Measurements from ENCODE around the gene BRME1. TPM values are rescaled to one million over a fixed set of nuclear protein-coding genes. Genes with fewer than 3 reads are reported as not detected.

The BRME1 gene
- total and polyA plus RNA-seq, 2 of the 13 experiments (the other 11 are each of a cell fraction or from before 2014, with no cell fraction given): 0.74 to 1.5 TPM

- TF ChIP-seq ZNF275 (CRISPR knock-in tag; IDR thresholded peaks at IDR 0.05; ENCODE audit: borderline replicate concordance) (no peak), ZFP36L1 (CRISPR knock-in tag; IDR thresholded peaks at IDR 0.05) (no peak), HDAC1 (CRISPR knock-in tag; IDR thresholded peaks at IDR 0.05) (no peak), MTA3 (CRISPR knock-in tag; IDR thresholded peaks at IDR 0.05) (no peak), ZNF761 (CRISPR knock-in tag; conservative IDR thresholded peaks at IDR 0.05) (no peak), FOSL2 (CRISPR knock-in tag; IDR thresholded peaks at IDR 0.05) (no peak), CCDC6 (CRISPR knock-in tag; IDR thresholded peaks at IDR 0.05) (no peak), DNMT1 (CRISPR knock-in tag; IDR thresholded peaks at IDR 0.05) (peak; percentile 56; the same call in 1 of the 2 replicates), GABPB1 (CRISPR knock-in tag; IDR thresholded peaks at IDR 0.05) (no peak), ZMYM2 (CRISPR knock-in tag; IDR thresholded peaks at IDR 0.05) (no peak), NRL (CRISPR knock-in tag; IDR thresholded peaks at IDR 0.05; ENCODE audit: borderline replicate concordance) (0 out of 2 replicates have a peak, but pooled peaks have one; percentile 35), REPIN1 (CRISPR knock-in tag; IDR thresholded peaks at IDR 0.05; ENCODE audit: borderline replicate concordance, low read depth) (no peak), ZHX2 (IDR thresholded peaks at IDR 0.05; ENCODE audit: low read depth) (no peak), ZHX2 (CRISPR knock-in tag; IDR thresholded peaks at IDR 0.05; ENCODE audit: borderline replicate concordance) (no peak), ZBTB8A (CRISPR knock-in tag; IDR thresholded peaks at IDR 0.05; ENCODE audit: borderline replicate concordance, low read depth) (no peak)
- TF ChIP-seq, protein P1, sequence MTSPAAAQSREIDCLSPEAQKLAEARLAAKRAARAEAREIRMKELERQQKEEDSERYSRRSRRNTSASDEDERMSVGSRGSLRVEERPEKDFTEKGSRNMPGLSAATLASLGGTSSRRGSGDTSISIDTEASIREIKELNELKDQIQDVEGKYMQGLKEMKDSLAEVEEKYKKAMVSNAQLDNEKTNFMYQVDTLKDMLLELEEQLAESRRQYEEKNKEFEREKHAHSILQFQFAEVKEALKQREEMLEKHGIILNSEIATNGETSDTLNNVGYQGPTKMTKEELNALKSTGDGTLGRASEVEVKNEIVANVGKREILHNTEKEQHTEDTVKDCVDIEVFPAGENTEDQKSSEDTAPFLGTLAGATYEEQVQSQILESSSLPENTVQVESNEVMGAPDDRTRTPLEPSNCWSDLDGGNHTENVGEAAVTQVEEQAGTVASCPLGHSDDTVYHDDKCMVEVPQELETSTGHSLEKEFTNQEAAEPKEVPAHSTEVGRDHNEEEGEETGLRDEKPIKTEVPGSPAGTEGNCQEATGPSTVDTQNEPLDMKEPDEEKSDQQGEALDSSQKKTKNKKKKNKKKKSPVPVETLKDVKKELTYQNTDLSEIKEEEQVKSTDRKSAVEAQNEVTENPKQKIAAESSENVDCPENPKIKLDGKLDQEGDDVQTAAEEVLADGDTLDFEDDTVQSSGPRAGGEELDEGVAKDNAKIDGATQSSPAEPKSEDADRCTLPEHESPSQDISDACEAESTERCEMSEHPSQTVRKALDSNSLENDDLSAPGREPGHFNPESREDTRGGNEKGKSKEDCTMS (CRISPR knock-in tag; conservative IDR thresholded peaks at IDR 0.05): no peak
- TF ChIP-seq, protein P2, sequence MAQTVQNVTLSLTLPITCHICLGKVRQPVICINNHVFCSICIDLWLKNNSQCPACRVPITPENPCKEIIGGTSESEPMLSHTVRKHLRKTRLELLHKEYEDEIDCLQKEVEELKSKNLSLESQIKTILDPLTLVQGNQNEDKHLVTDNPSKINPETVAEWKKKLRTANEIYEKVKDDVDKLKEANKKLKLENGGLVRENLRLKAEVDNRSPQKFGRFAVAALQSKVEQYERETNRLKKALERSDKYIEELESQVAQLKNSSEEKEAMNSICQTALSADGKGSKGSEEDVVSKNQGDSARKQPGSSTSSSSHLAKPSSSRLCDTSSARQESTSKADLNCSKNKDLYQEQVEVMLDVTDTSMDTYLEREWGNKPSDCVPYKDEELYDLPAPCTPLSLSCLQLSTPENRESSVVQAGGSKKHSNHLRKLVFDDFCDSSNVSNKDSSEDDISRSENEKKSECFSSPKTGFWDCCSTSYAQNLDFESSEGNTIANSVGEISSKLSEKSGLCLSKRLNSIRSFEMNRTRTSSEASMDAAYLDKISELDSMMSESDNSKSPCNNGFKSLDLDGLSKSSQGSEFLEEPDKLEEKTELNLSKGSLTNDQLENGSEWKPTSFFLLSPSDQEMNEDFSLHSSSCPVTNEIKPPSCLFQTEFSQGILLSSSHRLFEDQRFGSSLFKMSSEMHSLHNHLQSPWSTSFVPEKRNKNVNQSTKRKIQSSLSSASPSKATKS (CRISPR knock-in tag; IDR thresholded peaks at IDR 0.05): no peak
Observed at GRCh38 chr19:13841086-13841961, 64.6 kb downstream of the BRME1 start (continued).
